ENCODE results near the gene SCUBE3.

DNA sequence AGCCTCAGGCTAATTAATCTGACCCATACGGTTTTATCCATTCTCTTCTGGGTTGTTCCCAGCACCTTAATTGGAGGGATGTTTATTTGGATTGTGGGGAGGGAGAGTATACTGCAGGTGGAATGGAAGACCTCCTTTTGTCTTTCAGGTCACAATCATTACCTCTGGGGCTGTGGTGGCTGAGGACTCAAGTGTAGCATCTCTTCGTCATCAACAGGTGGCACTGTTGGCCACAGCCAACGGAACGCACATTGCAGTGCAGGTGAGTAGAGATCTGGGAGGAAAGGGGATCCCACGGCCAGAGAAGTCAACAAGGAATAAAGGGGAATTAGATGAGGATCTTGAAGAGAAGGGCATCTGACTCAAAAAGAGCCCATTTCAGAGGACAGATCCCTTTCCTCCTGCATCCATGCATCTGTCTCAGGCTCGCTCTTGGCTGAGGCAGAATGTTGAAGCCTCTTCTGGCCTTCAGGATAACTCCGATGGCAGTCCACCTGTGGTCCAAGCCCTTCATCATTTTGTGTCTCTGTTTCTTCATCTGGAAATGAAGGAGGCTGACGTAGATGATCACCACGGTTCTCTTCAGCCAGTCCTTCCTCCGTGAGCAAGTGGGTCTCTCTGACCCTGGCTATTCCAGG lies 80.7 kb downstream of the SCUBE3 start:
- no peak for TF ChIP-seq POLR2A (IDR thresholded peaks at IDR 0.05; ENCODE audit: low read depth, low read length)
- TF ChIP-seq POLR2AphosphoS5 (IDR thresholded peaks at IDR 0.05; ENCODE audit: low read depth, low read length): no peak
- no peak for TF ChIP-seq TAF1 (IDR thresholded peaks at IDR 0.05; ENCODE audit: low read depth, low read length)
- no peak for TF ChIP-seq SPI1 (IDR thresholded peaks at IDR 0.05; ENCODE audit: low read depth, low read length)
- TF ChIP-seq POU2F2 (IDR thresholded peaks at IDR 0.05; ENCODE audit: low read depth, low read length): no peak

Data from GM12891 (cell line).